Liver (tissue), 9 donors: ENCODE data around the gene TSSK2. TPM values are rescaled to one million over a fixed set of nuclear protein-coding genes. Genes with fewer than 3 reads are reported as not detected.

Source experiments
- DNase-seq: peaks from one replicate; pipeline ENCODE4 v3.0.0-alpha.2; 2017; ENCODE audit warnings: low spot score
- H3K27ac ChIP-seq, 2 donors: one replicate each; pipeline ENCODE4 v1.7.0; 2013; ENCODE audit warnings: inconsistent platforms in 2 of 2, low read length in 2 of 2, control low read depth in 1 of 2, low read depth in 1 of 2, mild to moderate bottlenecking in 1 of 2
- H3K27me3 ChIP-seq, 4 donors: one replicate each; pipeline versions ENCODE4 v1.6.1 to v1.7.0; 2013; ENCODE audit warnings: low read length in 3 of 4, inconsistent platforms in 1 of 4, mild to moderate bottlenecking in 1 of 4, moderate library complexity in 1 of 4; ENCODE audit not compliant: control insufficient read depth in 4 of 4, insufficient read depth in 4 of 4
- H3K36me3 ChIP-seq, 4 donors: one replicate each; pipeline versions ENCODE4 v1.6.1 to v1.7.0; 2013; ENCODE audit warnings: low read length in 3 of 4, mild to moderate bottlenecking in 3 of 4, low read depth in 1 of 4, moderate library complexity in 1 of 4; ENCODE audit not compliant: control insufficient read depth in 4 of 4, insufficient read depth in 3 of 4
- H3K4me1 ChIP-seq, 4 donors: one replicate each; pipeline versions ENCODE4 v1.6.1 to v1.7.0; 2013; ENCODE audit warnings: low read length in 3 of 4, mild to moderate bottlenecking in 3 of 4, moderate library complexity in 1 of 4; ENCODE audit not compliant: control insufficient read depth in 4 of 4, insufficient read depth in 4 of 4
- H3K4me3 ChIP-seq, 3 donors: one replicate each; pipeline versions ENCODE4 v1.6.1 to v1.7.0; 2013; ENCODE audit warnings: low read length in 3 of 3, control low read depth in 1 of 3, low read depth in 1 of 3, mild to moderate bottlenecking in 1 of 3
- H3K9ac ChIP-seq, 2 donors: one replicate each; pipeline ENCODE4 v1.7.0; 2013; ENCODE audit warnings: low read length in 2 of 2, mild to moderate bottlenecking in 2 of 2, moderate library complexity in 2 of 2, control low read depth in 1 of 2, low read depth in 1 of 2
- H3K9me3 ChIP-seq, 4 donors: one replicate each; pipeline versions ENCODE4 v1.6.1 to v1.7.0; 2013; ENCODE audit warnings: low read length in 3 of 4; ENCODE audit not compliant: control insufficient read depth in 4 of 4
- ATF3 ChIP-seq: IDR thresholded peaks from 2 replicates; pipeline ENCODE4 v1.6.1; 2016; ENCODE audit warnings: antibody characterized with exemption
- EGR1 ChIP-seq, 2 donors: IDR thresholded peaks; 2 replicates each; pipeline ENCODE4 v1.6.1; 2016 to 2018; ENCODE audit warnings: antibody characterized with exemption in 2 of 2, low read depth in 2 of 2
- FOXA2 ChIP-seq: IDR thresholded peaks from 2 replicates; pipeline ENCODE4 v1.6.1; 2016; ENCODE audit warnings: antibody characterized with exemption
- HNF4G ChIP-seq: IDR thresholded peaks from 2 replicates; pipeline ENCODE4 v1.6.1; 2016; ENCODE audit warnings: antibody characterized with exemption
- JUND ChIP-seq, 2 donors: IDR thresholded peaks; 2 replicates each; pipeline ENCODE4 v1.6.1; 2016; ENCODE audit warnings: antibody characterized with exemption in 2 of 2
- SP1 ChIP-seq: IDR thresholded peaks from 2 replicates; pipeline ENCODE4 v1.6.1; 2018; ENCODE audit warnings: antibody characterized with exemption, mild to moderate bottlenecking
- TAF1 ChIP-seq: conservative IDR thresholded peaks from 2 replicates; pipeline ENCODE4 v1.6.1; 2016; ENCODE audit warnings: antibody characterized with exemption, mild to moderate bottlenecking
- YY1 ChIP-seq: IDR thresholded peaks from 2 replicates; pipeline ENCODE4 v1.6.1; 2016; ENCODE audit warnings: antibody characterized with exemption, mild to moderate bottlenecking
- ZBTB33 ChIP-seq: IDR thresholded peaks from 2 replicates; pipeline ENCODE4 v1.6.1; 2016; ENCODE audit warnings: antibody characterized with exemption
- WGBS: extraction: QIAGEN DNeasy Blood & Tissue Kit; methylation state at CpG from one replicate; pipeline ENCODE4 v1.1.7; 2013; 5-methylcytosine and 5-hydroxymethylcytosine counted together
- polyA plus RNA-seq, 2 donors: library from polyadenylated mRNA; stranded (reverse) in 1 of 2; unstranded in 1 of 2; fragments of 200-250 nt in 1 of 2; fragments of >200 nt in 1 of 2; fragmentation: Nextera tagmentation in 1 of 2; extraction: Ambion mirVana in 1 of 2; gene quantifications; one replicate each; pipeline versions ENCODE4 v1.2.1 to v1.2.3, GENCODE V29; 2013 to 2015
- total RNA-seq, 2 donors: library from RNA; depleted of rRNA; stranded (reverse); fragments of >200 nt; gene quantifications; one replicate each; pipeline ENCODE4 v1.2.3, GENCODE V29; 2014
- donor health status: healthy.
- donor health status: healthy.
- donor health status: healthy.
- donor health status: healthy.
- donor health status: healthy.

TSSK2 gene
- total and polyA plus RNA-seq, 4 donors: 0.08 TPM; not detected in 3

GRCh38 chr22:19148417-19149046 lies 17.4 kb downstream of the TSSK2 start:
- no peak overlapping the region for H3K27ac ChIP-seq
- no peaks in the 10 kb centered on the region for H3K9me3 ChIP-seq
- no peak overlapping the region for H3K9ac ChIP-seq
- no peak overlapping the region for H3K4me3 ChIP-seq
- WGBS: 30% methylated on average over 33 of the region's 33 CpGs
- TF ChIP-seq SP1 (no peak), ATF3 (no peak), ZBTB33 (no peak), YY1 (no peak), FOXA2 (no peak), TAF1 (no peak)
- no peaks in the 10 kb centered on the region for H3K36me3 ChIP-seq
- DNase-seq: no peak
- H3K4me1 ChIP-seq: peaks cover 7 to 19% (median 10%) of the 10 kb centered on the region in 4 donors
- H3K27me3 ChIP-seq: peaks cover 4 to 10% (median 7%) of the 10 kb centered on the region in 4 donors

- no peak overlapping the region for H3K9ac ChIP-seq
- H3K4me1 ChIP-seq: peaks cover 4 to 12% (median 4%) of the 10 kb centered on the region in 4 donors
- no peak overlapping the region for H3K27ac ChIP-seq
- 4% methylated on average over 92 of the region's 92 CpGs for WGBS
- no peak for TF ChIP-seq EGR1 (IDR thresholded peaks at IDR 0.05; ENCODE audit: low read depth in 2 of 2)
- no peak for DNase-seq
- peaks cover 4 to 10% (median 7%) of the 10 kb centered on the region in 4 donors for H3K27me3 ChIP-seq
- H3K4me3 ChIP-seq: peak overlapping the region in 1 of 3 donors; percentile 22
- no peaks in the 10 kb centered on the region for H3K36me3 ChIP-seq
- H3K9me3 ChIP-seq: no peaks in the 10 kb centered on the region
Measured at GRCh38 chr22:19149047-19149883, 18.2 kb downstream of the TSSK2 start.

- no peaks in the 10 kb centered on the region for H3K36me3 ChIP-seq
- peaks cover 4 to 10% (median 7%) of the 10 kb centered on the region in 4 donors for H3K27me3 ChIP-seq
- no peak within 1 kb of the TSS for H3K9ac ChIP-seq
- no peak for DNase-seq
- peaks cover 4 to 12% (median 4%) of the 10 kb centered on the region in 4 donors for H3K4me1 ChIP-seq
- peak within 1 kb of the TSS in 1 of 3 donors; percentile 22 for H3K4me3 ChIP-seq
- 4% methylated on average over 59 of the region's 59 CpGs for WGBS
- H3K9me3 ChIP-seq: no peaks in the 10 kb centered on the region
- no peak for TF ChIP-seq FOXA2
- no peak for TF ChIP-seq JUND (IDR thresholded peaks at IDR 0.05)
- no peak for TF ChIP-seq HNF4G
- no peak within 1 kb of the TSS for H3K27ac ChIP-seq
Measured at GRCh38 chr22:19149991-19150390, 18.9 kb downstream of the TSSK2 start, which contains the start of gene GSC2. Gene GSC2, minus strand, starts transcription at chr22:19150292. Its CDS starts 9 bp downstream, at chr22:19150283.
